ENCODE results near the gene NPHS1.

NPHS1 gene

GRCh38 chr19:35813043-35813890 lies 39.0 kb downstream of the NPHS1 start:
- no peak for TF ChIP-seq CTCF (IDR thresholded peaks at IDR 0.05; ENCODE audit: low read depth, low read length)
- in situ Hi-C loops (cut with HindIII; ENCODE audit: low sequenced_read_pairs), result no loop called here
- no peak for DNase-seq (ENCODE audit: low read depth, low spot score)
- no peak overlapping the region for H3K4me3 ChIP-seq (ENCODE audit: low read depth, low read length)

GRCh38 chr19:35812220-35813042 lies 39.9 kb downstream of the NPHS1 start, which contains the start of gene PRODH2:
PRODH2 (minus strand) TSS chr19:35812845; CDS start chr19:35812805, 40 bp downstream.
- H3K4me3 ChIP-seq (ENCODE audit: low read depth, low read length), result no peak within 1 kb of the TSS
- in situ Hi-C loops (cut with HindIII; ENCODE audit: low sequenced_read_pairs), result no loop called here
- no peak for TF ChIP-seq CTCF (IDR thresholded peaks at IDR 0.05; ENCODE audit: low read depth, low read length)
- DNase-seq (ENCODE audit: low read depth, low spot score), result no peak

- no peak for DNase-seq (ENCODE audit: low read depth, low spot score)
- TF ChIP-seq CTCF (IDR thresholded peaks at IDR 0.05; ENCODE audit: low read depth, low read length), result no peak
- in situ Hi-C loops (cut with HindIII; ENCODE audit: low sequenced_read_pairs), result no loop called here
- H3K4me3 ChIP-seq (ENCODE audit: low read depth, low read length), result no peak overlapping the region
Measured at GRCh38 chr19:35811317-35812219, 40.7 kb downstream of the NPHS1 start.

- no peak for DNase-seq (ENCODE audit: low read depth, low spot score)
- no peak for TF ChIP-seq CTCF (IDR thresholded peaks at IDR 0.05; ENCODE audit: low read depth, low read length)
- in situ Hi-C loops (cut with HindIII; ENCODE audit: low sequenced_read_pairs), result no loop called here
- H3K4me3 ChIP-seq (ENCODE audit: low read depth, low read length), result no peak overlapping the region
Measured at GRCh38 chr19:35807633-35808032, 44.7 kb downstream of the NPHS1 start.

GRCh38 chr19:35806597-35806996 lies 45.7 kb downstream of the NPHS1 start:
- in situ Hi-C loops (cut with HindIII; ENCODE audit: low sequenced_read_pairs), result no loop called here
- DNase-seq (ENCODE audit: low read depth, low spot score), result no peak
- no peak overlapping the region for H3K4me3 ChIP-seq (ENCODE audit: low read depth, low read length)
- TF ChIP-seq CTCF (IDR thresholded peaks at IDR 0.05; ENCODE audit: low read depth, low read length), result no peak
